ENCODE results near the gene ABHD12B.

- TF ChIP-seq CTCF (IDR thresholded peaks at IDR 0.05) = no peak
- no peak for TF ChIP-seq JUND (IDR thresholded peaks at IDR 0.05)
- no peak for TF ChIP-seq EZH2phosphoT487 (IDR thresholded peaks at IDR 0.05; ENCODE audit: borderline replicate concordance, low read depth)
- no peak for TF ChIP-seq NRF1 (IDR thresholded peaks at IDR 0.05; ENCODE audit: low read depth, low read length)
- TF ChIP-seq PBX3 (IDR thresholded peaks at IDR 0.05) = no peak
- no peak for TF ChIP-seq ELF1 (IDR thresholded peaks at IDR 0.05)
Observed at GRCh38 chr14:50904719-50905118, 32.9 kb downstream of the ABHD12B start.
